AG08395 (cell line): ENCODE data around the gene SRGAP1.
"Not testable (repeated sequence)": the region's sequence is repeated elsewhere in the genome, so short reads cannot be mapped to it uniquely, and the experiment has no call there.

Experiments
- DNase-seq: peaks from one replicate; pipeline ENCODE4 v3.0.0; 2012; ENCODE audit warnings: mixed read lengths, low spot score

The SRGAP1 gene

DNA sequence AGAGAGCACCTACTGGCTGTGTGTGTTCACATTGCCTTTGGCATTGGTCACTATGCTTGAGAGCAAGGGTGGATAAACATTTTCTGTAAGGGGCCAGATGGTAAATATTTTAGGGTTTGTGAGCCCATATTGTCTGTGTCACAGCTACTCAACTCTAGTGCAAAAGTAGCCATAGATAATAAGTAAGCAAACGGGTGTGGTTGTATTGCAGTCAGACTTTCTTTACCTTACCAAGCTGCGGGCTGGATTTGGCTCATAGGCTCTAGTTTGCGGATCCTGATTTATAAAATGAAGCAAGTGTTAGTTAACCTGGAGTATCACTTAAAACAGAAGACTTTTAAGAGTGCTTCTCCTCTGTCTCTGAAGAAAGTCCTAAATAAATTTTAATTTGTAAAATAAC is 208.6 kb downstream of the SRGAP1 start:
- no peak for DNase-seq

DNA sequence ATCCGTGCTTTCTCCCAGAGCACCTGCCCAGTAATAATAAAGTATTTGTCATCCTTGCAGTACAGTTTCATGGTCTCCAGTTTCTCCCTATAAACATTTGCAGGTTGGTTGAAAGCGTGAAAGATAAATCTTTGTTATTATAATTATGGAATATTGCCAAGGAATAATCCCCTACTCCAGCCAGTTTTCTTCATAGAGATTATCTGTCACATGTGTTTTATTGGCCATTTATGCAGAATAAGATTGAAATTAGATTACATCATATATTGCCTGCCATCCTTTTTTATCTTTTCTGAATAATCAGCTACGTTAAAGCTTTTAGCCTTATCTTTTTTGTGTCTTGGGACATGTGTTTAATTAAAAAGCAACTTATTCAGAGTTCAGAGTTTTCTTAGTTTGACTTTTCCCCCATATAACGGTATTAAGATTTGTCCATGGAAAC is 209.6 kb downstream of the SRGAP1 start:
- no peak for DNase-seq

GRCh38 chr12:64056741-64057140 is 212.2 kb downstream of the SRGAP1 start:
- no peak for DNase-seq

DNA sequence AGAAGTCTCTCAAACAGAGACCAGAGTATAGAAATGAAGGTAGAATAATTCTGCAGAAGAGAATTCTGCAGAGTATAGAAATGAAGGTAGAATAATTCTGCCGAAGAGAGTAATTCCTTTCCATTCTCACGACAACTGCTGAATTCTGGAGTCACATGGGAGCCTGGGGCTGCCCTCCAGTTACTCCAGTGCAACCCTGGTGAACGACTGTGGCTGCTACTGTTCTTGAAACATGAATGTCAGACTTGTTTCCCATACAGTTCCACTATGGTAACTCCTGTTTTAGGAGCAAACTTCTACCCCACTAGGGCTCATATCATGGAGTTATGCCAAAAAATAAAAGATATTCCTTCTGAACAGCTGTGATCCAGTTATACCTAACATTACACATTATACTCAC is 213.2 kb downstream of the SRGAP1 start:
- no peak for DNase-seq

- DNase-seq = no peak
These were observed 214.2 kb downstream of the SRGAP1 start for GRCh38 chr12:64058541-64059265.

DNA sequence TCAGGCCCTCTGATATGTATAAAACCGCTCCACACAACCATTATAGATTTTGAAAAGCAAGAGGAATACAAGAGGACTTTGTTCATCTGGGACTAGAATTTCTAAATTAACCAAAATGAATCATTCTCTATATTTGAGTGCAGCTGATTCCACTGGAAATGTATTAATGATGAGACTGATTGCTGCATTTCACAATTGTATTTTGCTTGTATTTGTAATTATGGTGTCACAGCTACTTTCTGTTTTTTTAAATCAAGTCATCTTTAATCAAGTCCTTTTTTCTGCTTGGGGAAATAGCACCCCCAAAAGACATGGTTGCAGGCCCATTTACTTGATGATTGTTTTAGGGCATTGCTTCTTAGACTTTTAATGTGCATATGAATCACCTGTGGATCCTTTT is 215.2 kb downstream of the SRGAP1 start:
- DNase-seq = no peak

DNA sequence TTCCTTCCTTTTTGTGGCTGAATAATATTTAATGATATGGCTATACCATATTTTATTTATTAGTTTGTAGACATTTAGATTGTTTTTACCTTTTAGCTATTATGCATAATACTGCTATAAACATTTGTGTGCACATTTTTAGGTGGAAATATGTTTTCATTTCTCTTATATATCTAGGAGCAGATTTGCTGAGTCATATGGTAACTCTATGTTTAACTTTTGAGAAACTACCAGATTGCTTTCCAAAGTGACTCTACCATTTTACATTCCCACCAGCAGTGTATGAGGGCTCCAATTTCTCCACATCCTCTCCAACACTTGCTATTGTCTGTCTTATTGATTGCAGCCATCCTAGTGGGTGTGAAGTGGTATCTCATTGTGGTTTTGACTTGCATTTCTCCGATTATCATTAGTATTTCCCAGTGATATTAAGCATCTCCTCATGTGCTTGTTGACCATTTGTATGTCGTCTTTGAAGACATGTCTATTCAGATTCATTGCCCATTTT is 217.4 kb downstream of the SRGAP1 start:
- DNase-seq = no peak

- DNase-seq = no peak
These were observed 218.6 kb downstream of the SRGAP1 start for GRCh38 chr12:64063121-64063520.

- DNase-seq = no peak
These were observed 219.7 kb downstream of the SRGAP1 start for GRCh38 chr12:64064240-64064639.

- no peak for DNase-seq
These were observed 220.2 kb downstream of the SRGAP1 start for GRCh38 chr12:64064706-64065105.

- peak; percentile 25 for DNase-seq
These were observed 221.5 kb downstream of the SRGAP1 start for GRCh38 chr12:64065881-64066451.

GRCh38 chr12:64066776-64067175 is 222.3 kb downstream of the SRGAP1 start:
- DNase-seq = no peak

DNA sequence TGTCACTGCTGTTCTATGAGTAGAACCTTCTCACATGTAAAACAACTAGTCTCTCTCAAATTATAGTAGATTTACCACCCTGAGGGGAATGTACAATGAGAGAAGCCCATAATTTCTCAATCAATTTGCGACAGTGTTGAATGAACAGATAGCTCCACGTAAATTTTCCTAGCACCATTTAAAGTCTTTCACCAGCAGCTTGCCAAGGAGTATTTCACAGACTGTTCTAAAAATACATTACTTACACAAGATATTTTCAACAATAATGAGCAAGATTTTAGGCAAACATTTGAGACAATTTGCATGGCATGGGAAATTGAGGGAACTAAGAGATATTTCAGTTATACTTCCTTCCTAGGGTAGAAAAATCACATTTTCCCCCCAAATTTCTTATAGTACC is 226.0 kb downstream of the SRGAP1 start:
- no peak for DNase-seq

DNA sequence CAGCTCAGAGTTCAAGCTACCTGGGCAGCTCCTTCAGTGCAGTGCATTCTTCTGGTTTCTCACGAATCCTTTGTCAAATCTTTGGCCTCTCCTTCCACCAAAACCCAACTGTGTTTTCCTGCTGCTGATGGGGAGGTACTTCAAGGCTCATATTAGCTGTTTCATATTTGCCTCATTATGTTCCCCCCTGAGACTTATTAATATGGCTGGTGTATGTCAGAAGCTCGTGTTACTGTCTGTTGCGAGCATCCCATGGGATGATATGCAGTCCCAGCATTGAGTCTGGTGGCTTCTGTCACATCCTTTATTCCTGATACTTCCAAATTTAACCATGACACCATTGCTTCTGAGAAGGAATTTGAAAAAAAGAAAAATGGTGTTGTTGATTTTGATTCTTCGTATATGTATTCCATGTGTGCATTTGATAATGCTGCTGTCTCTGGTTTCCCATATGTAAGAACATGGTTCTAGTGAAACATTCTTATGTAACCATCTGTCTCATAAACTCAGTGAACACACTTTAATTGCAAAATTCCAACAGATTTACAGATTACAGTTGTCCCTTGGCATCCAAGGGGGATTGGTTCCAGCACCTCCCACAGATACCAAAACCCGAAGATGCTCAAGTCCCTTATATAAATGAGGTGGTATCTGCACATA is 228.5 kb downstream of the SRGAP1 start:
- no peak for DNase-seq

- not testable (repeated sequence) for DNase-seq
These were observed 232.1 kb downstream of the SRGAP1 start for GRCh38 chr12:64076565-64076964.

- DNase-seq = no peak
These were observed 233.4 kb downstream of the SRGAP1 start for GRCh38 chr12:64077922-64078321.

DNA sequence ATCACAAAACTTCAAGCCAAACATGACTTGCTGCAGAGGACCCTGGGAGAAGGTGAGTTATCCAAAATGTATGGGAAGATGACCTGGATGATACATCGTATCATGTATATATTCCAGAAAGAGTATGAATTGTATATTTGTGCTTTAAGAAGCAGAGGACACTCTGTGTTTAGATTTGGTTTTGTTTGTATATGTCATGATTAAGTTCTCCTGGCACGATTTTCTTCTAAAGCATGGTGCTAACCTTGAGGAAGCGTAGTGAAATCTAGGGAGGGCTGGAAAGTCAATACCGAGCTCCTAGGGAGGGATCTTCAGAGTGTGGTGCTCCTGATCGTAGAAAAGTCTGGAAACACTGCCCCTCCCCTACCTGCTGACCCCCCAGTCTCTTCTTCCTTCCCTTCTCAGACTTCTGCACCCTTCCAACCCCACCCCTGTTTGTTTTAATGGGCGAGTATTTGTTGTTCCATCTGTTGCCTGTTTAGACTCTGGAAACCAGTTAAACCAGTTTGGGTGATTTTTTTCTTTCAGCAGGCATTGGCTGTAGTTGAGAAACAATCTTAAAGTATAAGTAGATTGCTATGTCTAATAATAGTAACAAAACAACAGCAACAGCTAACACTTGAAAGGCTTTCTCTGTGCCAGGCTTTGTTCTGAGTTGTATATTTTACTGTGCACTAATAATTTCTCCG is 236.0 kb downstream of the SRGAP1 start:
- DNase-seq = no peak

DNA sequence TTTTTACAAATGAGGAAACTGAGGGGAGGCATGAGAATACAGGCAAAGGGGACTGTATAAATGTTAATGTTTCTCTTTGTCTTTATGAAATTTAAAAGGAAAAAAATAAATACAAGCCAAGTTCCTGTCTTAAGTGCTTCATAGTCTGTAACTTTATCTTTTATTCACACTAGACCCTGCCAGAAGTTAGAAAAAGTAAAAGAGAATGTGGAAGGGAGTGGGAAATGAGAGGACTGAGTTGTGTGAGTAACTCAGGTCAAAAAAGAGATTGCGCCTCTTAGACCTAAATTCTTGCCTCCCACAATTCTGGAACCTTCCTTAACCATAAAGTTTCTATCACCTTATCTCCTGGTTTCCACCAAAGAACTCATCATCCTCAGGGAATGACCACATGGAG is 236.5 kb downstream of the SRGAP1 start:
- no peak for DNase-seq

DNA sequence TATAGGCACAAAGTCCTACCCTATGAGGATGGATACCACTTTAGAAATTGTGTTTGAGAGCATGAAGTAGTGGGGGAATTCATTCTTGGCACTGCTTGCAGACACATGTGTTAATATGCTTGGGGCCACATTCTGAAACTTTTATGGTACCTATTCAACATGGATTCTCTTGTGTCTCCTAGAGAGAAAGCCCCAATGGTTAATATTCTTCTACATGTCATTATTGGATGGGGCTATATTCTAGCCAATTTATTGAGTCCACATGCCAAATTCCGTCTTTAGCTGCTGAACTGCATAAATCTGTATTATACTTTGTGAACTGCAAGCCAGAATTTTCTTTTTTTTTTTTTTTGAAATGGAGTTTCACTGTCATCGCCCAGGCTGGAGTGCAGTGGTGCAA is 237.6 kb downstream of the SRGAP1 start:
- DNase-seq = no peak

- DNase-seq = no peak
These were observed 238.4 kb downstream of the SRGAP1 start for GRCh38 chr12:64082866-64083268.

DNA sequence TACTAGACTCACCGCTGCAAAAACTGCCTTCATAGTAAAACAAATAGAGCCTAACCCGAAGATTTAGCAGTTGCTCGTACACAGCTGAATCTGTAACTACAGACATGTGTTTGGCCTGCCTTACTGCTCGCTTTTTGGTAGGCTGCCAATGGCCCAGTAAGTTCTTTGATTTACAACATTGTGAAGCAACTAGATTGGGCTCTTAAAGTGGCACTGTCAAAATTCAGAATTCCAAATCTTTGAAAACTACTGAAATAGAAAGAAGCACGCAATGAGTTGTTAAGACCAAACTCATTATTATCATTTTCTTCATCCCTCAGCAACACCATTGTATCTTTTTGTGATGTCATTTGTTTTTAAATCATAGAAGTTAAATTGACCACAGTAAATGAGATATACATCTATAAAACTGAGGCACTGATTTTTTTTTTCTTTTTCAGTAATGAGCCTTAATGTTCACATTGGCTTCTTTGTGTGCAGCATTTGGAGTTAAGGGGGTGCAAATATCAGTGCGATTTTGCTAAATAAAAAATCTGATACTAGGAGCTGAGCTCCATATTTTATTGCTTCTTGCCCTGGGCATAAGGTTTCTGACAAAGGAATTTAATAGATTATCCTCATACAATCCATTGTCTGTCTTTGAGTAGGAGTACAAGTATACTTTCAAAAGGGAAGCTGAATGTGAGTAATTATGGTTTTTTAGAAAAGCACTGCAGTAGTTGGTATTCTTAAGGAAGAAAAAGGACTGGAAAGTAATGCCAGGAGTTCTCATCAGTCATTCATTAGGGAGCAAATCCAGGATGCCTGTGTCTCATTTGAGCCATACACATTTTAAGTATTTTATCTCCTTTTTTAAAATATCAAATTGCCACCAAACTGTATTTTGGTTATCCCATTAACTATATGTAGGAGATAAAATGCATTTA is 239.0 kb downstream of the SRGAP1 start:
- DNase-seq = peak; percentile 72

GRCh38 chr12:64085154-64085553 is 240.7 kb downstream of the SRGAP1 start:
- DNase-seq = no peak
